ENCODE data around the gene SLC6A11.

DNA sequence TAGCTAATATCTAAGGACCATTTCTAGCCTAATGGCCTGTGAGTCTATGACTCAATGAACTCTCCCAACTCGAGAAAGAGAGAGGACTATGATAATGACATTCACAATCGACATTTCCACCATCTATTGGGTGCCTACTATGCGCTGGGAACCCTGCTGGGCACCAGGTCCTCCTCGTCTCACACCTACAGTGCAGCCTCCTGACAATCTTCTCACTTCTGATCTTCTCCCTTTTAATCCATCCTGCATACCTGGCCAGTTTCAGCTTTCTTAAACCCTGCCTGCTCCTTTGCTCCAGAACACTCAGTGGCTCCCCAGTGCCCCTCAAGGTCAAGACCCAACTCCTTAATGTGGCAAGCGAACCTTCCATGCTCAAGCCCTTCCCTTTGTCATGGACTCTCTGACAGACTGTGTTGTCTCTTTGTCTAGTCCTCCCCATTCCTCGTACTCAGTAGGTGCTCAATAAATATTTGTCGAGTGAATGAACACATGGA, 173.0 kb downstream of the SLC6A11 start:
- TF ChIP-seq EZH2 (IDR thresholded peaks at IDR 0.05; ENCODE audit: borderline replicate concordance, low read length) = no peak
- TF ChIP-seq, protein P1, sequence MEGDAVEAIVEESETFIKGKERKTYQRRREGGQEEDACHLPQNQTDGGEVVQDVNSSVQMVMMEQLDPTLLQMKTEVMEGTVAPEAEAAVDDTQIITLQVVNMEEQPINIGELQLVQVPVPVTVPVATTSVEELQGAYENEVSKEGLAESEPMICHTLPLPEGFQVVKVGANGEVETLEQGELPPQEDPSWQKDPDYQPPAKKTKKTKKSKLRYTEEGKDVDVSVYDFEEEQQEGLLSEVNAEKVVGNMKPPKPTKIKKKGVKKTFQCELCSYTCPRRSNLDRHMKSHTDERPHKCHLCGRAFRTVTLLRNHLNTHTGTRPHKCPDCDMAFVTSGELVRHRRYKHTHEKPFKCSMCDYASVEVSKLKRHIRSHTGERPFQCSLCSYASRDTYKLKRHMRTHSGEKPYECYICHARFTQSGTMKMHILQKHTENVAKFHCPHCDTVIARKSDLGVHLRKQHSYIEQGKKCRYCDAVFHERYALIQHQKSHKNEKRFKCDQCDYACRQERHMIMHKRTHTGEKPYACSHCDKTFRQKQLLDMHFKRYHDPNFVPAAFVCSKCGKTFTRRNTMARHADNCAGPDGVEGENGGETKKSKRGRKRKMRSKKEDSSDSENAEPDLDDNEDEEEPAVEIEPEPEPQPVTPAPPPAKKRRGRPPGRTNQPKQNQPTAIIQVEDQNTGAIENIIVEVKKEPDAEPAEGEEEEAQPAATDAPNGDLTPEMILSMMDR (IDR thresholded peaks at IDR 0.05; ENCODE audit: low read length) = no peak
